Ovary (tissue), 3 donors: Measurements from ENCODE around the gene ADAD2.

Source experiments
- POLR2A ChIP-seq: fragments of 450-650 bp; IDR thresholded peaks from one replicate; pipeline ENCODE4 v1.6.1; 2017; ENCODE audit warnings: antibody characterized with exemption, mild to moderate bottlenecking, moderate library complexity
- TF ChIP-seq, protein P1 (sequence below), 3 donors: fragments of 450-650 bp in 2 of 3; fragments of 200-600 bp in 1 of 3; IDR thresholded peaks; one replicate each; pipeline versions ENCODE4 v1.5.1 to v1.8.0; 2016 to 2022; ENCODE audit warnings: antibody characterized with exemption in 3 of 3, mild to moderate bottlenecking in 1 of 3
- donor health status: DM: no; HTN: no; CAD: no.

DNA sequence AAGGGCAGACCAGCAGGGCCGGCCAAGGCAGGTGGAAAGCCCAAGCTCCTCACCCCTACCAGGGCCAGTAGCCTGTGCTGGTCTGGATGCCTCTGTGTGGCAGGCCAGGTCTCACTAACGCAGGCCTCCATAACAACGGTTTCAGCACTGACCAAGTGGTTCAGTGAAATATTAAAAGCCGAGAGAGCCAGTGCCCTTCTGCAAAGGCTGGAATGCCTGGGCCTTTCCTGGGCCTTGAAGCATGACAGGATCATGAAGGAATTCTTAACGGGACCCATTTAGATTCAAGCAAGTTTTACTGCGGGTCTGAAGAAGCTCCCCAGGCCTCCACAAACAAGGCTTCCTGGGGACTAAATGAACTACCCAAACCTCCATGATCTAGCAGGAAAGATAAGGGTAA is 16.3 kb downstream of the ADAD2 start:
- TF ChIP-seq, protein P1, sequence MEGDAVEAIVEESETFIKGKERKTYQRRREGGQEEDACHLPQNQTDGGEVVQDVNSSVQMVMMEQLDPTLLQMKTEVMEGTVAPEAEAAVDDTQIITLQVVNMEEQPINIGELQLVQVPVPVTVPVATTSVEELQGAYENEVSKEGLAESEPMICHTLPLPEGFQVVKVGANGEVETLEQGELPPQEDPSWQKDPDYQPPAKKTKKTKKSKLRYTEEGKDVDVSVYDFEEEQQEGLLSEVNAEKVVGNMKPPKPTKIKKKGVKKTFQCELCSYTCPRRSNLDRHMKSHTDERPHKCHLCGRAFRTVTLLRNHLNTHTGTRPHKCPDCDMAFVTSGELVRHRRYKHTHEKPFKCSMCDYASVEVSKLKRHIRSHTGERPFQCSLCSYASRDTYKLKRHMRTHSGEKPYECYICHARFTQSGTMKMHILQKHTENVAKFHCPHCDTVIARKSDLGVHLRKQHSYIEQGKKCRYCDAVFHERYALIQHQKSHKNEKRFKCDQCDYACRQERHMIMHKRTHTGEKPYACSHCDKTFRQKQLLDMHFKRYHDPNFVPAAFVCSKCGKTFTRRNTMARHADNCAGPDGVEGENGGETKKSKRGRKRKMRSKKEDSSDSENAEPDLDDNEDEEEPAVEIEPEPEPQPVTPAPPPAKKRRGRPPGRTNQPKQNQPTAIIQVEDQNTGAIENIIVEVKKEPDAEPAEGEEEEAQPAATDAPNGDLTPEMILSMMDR (IDR thresholded peaks at IDR 0.05), result no peak
- TF ChIP-seq POLR2A, result no peak
